GM19468 (cell line): Measurements from ENCODE around the gene SOWAHB.

Source experiments
- ATAC-seq: cut with Tn5 transposase; IDR thresholded peaks from one replicate; pipeline ENCODE4 v1.9.1; 2021; ENCODE audit warnings: mild to moderate bottlenecking, moderate library complexity, moderate number of reproducible peaks; ENCODE audit not compliant: unreplicated experiment; ENCODE audit errors: extremely low read depth

Gene SOWAHB

GRCh38 chr4:76897536-76898384 lies at the start of gene SOWAHB:
SOWAHB (minus strand) TSS chr4:76898144; CDS start chr4:76897849, 295 bp downstream.
- ATAC-seq: no peak

GRCh38 chr4:76947369-76947768 lies 49.4 kb upstream of the SOWAHB start:
- ATAC-seq: no peak

- ATAC-seq: no peak
Measured at GRCh38 chr4:76943790-76944189, 45.8 kb upstream of the SOWAHB start.

GRCh38 chr4:76943129-76943620 lies 45.2 kb upstream of the SOWAHB start:
- no peak for ATAC-seq

- no peak for ATAC-seq
Measured at GRCh38 chr4:76939184-76939583, 41.2 kb upstream of the SOWAHB start.

- ATAC-seq: no peak
Measured at GRCh38 chr4:76931576-76932276, 33.8 kb upstream of the SOWAHB start.

- ATAC-seq: no peak
Measured at GRCh38 chr4:76931087-76931486, 33.1 kb upstream of the SOWAHB start.

GRCh38 chr4:76930685-76931084 lies 32.7 kb upstream of the SOWAHB start:
- ATAC-seq: no peak

- no peak for ATAC-seq
Measured at GRCh38 chr4:76926841-76927240, 28.9 kb upstream of the SOWAHB start.

- no peak for ATAC-seq
Measured at GRCh38 chr4:76923619-76924357, 25.8 kb upstream of the SOWAHB start.

GRCh38 chr4:76920715-76921114 lies 22.8 kb upstream of the SOWAHB start:
- ATAC-seq: no peak

- ATAC-seq: no peak
Measured at GRCh38 chr4:76909711-76910110, 11.8 kb upstream of the SOWAHB start.

- no peak for ATAC-seq
Measured at GRCh38 chr4:76905521-76905920, 7.6 kb upstream of the SOWAHB start.

- ATAC-seq: no peak
Measured at GRCh38 chr4:76904646-76905190, 6.8 kb upstream of the SOWAHB start.

- ATAC-seq: no peak
Measured at GRCh38 chr4:76902233-76902890, 4.4 kb upstream of the SOWAHB start.

- ATAC-seq: no peak
Measured at GRCh38 chr4:76898949-76899645, 1.2 kb upstream of the SOWAHB start.

- no peak for ATAC-seq
Measured at GRCh38 chr4:76898385-76898692, 395 bp upstream of the SOWAHB start.

- no peak for ATAC-seq
Measured at GRCh38 chr4:76896614-76897535, 1.1 kb downstream of the SOWAHB start.
